Medulla oblongata (tissue), 1 donor: Measurements from ENCODE around the gene GAB1.

ENCODE experiments used
- DNase-seq: peaks from one replicate; pipeline ENCODE4 v3.0.0-alpha.2; 2015; ENCODE audit errors: extremely low spot score

The GAB1 gene

GRCh38 chr4:143358923-143359643 lies 22.4 kb downstream of the GAB1 start:
- DNase-seq = peak; percentile 53

- no peak for DNase-seq
These were observed 23.0 kb downstream of the GAB1 start for GRCh38 chr4:143359644-143360193.

- no peak for DNase-seq
These were observed 24.4 kb downstream of the GAB1 start for GRCh38 chr4:143360838-143361625.

DNA sequence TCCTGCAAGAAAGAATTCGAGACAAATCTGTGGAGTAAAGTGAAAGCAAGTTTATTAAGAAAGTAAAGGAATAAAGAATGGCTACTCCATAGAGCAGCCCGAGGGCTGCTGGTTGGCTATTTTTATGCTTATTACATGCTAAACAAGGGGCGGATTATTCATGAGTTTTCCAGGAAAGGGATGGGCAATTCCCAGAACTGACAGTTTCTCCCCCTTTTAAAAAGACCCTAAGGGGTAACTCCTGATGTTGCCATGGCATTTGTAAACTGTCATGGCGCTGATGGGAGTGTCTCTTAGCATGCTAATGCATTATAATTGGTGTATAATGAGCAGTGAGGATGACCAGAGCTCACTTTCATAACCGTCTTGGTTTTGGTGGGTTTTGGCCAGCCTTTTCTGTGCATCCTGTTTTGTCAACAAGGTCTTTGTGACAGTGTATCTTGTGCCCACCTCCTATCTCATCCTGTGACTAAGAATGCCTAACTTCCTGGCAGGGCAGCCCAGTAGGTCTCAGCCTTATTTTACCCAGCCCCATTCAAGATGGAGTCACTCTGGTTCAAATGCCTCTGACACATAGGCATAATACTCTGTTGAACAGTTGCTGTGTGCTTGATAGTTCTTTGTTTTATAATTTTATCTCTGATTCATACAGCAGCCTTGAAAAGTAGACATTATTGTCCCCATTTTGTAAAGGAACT lies 25.8 kb downstream of the GAB1 start:
- DNase-seq = no peak

- DNase-seq = no peak
These were observed 26.7 kb downstream of the GAB1 start for GRCh38 chr4:143363332-143363731.

GRCh38 chr4:143364063-143364462 lies 27.4 kb downstream of the GAB1 start:
- no peak for DNase-seq

DNA sequence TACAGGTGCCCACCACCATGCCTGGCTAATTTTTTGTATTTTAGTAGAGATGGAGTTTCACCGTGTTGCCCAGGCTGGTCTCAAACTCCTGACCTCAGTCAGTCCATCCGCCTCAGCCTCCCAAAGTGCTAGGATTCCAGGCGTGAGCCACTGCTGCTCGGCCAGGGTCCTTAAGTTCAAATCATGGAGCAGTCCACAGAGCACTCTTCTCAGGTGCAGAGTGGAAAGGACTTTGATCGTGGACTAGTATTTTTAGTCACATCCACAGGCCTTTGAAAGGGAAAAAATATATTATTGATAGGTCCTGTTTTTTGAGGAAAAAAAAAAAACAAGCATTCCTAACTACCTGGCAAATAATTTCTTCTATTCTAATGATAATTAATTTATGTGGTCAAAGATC lies 31.2 kb downstream of the GAB1 start:
- DNase-seq = no peak

GRCh38 chr4:143369552-143369951 lies 32.9 kb downstream of the GAB1 start:
- no peak for DNase-seq

DNA sequence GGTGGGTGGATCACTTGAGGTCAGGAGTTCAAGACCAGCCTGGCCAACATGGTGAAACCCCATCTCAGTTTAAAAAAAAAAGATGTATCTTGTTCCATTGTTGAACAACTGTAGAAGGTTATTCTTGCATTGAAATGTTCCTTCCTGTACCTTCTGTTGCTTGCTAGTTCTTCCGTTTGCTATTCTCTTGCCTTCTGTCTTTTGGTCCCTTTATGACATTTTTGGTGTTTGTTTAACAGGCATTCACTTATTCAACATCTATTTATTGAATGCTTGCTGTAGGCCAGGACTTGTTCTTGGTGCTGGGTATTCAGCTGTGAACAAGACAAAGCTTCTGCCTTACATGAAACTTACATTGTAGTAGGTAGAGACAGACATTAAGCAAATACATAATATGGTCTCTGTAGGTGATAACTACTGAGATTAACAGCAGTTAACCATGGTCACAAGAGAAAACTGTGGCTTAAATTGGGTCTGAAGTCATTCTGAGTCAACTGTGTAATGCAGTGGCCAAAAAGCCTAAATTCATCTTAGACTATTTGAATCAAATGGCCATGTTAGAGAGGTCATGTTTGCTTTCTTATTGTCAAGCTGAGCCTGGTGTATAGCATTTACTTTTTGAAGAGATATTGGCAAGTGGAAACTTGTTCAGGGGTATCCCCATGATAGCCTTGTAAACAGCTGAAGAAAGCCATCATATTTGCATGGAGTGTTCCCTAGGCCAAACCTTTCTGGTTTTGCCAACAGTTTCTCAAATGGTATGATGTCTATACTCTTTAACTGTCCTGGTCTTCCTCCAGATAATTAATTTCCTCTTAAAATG lies 35.6 kb downstream of the GAB1 start:
- DNase-seq = no peak

- no peak for DNase-seq
These were observed 37.6 kb downstream of the GAB1 start for GRCh38 chr4:143374255-143374654.

GRCh38 chr4:143374771-143375170 lies 38.1 kb downstream of the GAB1 start:
- no peak for DNase-seq

DNA sequence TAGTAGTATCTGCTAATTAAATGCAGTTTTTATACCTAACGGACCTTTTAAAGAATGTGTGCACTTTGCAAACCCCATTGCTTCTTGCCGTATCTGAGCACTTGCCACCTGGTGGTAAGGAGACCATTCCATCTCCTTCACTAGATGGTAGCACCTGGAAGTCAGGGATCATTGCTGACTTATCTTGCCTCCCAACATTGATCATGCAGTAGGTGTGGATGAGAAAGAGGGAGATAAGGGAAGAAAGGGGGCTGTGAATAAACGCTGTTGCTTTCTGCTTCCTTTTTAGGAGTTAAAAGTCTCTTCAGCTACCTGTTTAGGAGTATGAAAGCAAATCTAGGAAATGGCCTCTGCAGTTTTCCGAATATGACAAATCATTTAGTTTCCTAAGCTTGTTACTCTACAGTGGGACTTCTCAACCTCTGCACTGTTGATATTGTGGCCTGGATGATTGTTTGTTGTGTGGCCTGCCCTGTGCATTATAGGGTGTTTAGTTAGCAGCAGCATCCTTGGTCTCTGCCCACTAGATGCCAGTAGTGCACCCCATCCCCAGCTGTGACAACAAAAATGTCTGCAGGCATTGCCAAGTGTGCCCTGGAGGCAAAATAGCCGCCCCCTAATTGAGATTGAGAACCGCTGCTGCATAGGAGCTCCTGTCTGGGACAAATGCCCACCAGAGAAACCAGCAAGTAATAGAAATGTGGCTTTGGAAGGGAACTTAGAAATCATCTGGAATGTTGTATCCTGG lies 38.8 kb downstream of the GAB1 start:
- DNase-seq = peak; percentile 89

DNA sequence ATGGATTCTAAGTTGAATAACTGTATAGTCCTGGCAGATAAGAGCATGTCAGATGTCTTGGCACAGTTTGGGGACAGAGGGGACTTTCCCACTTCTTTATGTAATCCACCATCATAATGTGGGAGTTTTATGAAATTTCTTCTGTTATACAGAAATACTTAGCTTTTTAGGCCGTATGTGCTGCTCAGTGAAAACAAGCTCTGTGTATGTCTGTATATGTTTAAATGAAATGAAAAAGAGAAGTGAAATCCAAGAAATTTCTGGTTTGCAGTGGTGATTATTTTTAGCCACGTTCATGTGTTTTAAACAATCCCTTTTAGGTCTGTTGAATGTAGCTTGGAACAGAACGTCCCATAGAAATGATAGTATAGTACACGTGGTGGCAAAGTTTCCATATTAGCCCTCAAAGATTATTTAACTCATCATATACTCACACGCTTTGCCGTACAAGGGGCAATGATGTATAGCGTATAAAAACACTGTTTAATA lies 41.0 kb downstream of the GAB1 start:
- peak; percentile 65 for DNase-seq

DNA sequence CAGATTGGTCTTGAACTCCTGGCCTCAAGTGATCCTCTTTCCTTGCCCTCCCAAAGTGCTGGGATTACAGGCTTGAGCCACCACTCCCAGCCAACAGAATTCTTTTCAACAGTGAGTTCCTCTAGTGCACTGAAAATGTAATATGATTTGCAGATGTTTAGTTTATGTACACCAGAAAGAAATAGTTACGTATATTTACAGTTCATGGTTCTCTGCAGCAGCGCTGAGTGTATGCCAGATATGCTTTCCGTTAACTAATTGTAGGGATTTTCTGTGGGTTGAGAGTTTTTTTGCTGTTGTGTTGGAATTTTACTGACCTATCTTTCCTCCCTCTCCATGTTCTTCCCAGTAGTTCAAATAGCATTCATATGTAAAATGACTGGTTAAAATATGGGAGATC lies 44.0 kb downstream of the GAB1 start:
- DNase-seq = no peak

- DNase-seq = peak; percentile 71
These were observed 44.8 kb downstream of the GAB1 start for GRCh38 chr4:143381189-143382118.

DNA sequence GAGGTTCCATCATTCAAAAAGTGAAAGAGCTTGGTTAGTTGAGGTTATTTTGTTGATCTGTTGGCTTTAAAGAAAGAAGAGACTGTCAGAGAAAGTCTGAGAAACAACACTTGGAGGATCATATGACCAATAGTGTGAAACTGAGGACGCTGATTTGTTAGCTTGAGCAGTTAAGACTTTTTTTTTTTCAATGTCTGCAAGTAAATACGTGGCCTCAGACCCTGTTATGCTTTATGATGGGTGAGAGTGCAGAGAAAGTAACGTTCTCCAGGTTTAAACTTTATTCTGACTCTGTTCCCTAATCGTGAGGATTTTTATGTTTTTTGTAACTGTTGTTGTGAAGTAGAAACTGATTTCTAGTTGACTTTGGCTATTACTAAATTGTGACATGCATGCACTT lies 45.9 kb downstream of the GAB1 start:
- peak; percentile 85 for DNase-seq

GRCh38 chr4:143383005-143383574 lies 46.4 kb downstream of the GAB1 start:
- DNase-seq = no peak

GRCh38 chr4:143384381-143384994 lies 47.8 kb downstream of the GAB1 start:
- DNase-seq = no peak

DNA sequence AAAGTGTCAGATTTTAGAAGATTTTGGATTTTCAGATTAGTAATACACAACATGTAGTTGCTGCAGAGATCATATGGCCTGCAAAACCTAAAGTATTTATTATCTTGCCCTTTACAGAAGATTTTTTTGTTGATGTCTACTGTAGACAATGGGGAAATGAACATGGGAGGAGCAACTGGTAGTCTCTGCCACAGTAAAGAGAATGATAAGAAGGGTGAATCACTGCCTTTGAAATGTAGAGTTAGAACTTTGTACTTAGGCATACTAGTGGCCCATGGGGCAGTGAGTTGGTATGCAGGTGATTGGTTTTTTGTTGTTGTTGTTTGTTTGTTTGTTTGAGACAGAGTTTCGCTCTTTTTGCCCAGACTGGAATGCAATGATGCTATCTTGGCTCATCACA lies 50.1 kb downstream of the GAB1 start:
- DNase-seq = no peak
